ENCODE measurements around the gene FLNA. TPM values are rescaled to one million over a fixed set of nuclear protein-coding genes. Genes with fewer than 3 reads are reported as not detected.

Gene FLNA
- total and polyA plus RNA-seq, 4 donors: 187 to 384 (median 237) TPM

DNA sequence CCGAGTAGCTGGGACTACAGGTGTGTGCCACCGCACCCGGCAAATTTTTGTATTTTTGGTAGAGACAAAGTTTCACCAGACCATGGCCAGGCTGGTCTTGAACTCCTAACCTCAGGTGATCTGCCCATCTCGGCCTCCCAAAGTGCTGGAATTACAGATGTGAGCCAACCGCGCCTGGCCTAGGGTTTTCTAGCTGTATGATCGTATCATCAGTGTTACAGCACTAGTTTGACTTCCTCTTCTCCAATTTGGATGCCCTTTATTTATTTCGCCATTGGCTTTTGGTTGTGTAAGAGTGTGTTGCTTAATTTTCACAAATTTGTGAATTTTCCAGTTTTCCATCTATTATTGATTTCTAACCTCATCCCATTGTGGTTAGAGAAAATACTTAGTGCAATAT, 73.6 kb downstream of the FLNA start:
- no peaks in the 10 kb centered on the region for H3K9me3 ChIP-seq (ENCODE audit: control insufficient read depth, insufficient read depth, low read length)
- WGBS (ENCODE audit: insufficient coverage): 96% methylated on average over 6 of the region's 8 CpGs
- H3K4me1 ChIP-seq (ENCODE audit: control insufficient read depth, insufficient read depth, low read length): peaks cover 18% of the 10 kb centered on the region
- no peak overlapping the region for H3K27ac ChIP-seq (ENCODE audit: low read depth, low read length)
- no peaks in the 10 kb centered on the region for H3K36me3 ChIP-seq (ENCODE audit: control insufficient read depth, insufficient read depth, low read length)
- no peak for DNase-seq (ENCODE audit: low read depth in 4 of 6, low spot score in 6 of 6)
- H3K4me3 ChIP-seq (ENCODE audit: low read depth, low read length): no peak overlapping the region
- H3K27me3 ChIP-seq (ENCODE audit: control insufficient read depth, insufficient read depth, low read length): no peaks in the 10 kb centered on the region

Small RNA genes lying within 50 kb of the gene (small RNA-seq; reads per million reads assigned to genes)
- not detected for gene SNORA70 (ENCODE audit: low replicate concordance)

Other genes with a start within 250 kb of the FLNA start
- gene OPN1LW, start 230.4 kb downstream of the FLNA start, total RNA-seq: not detected
- not detected for gene OPN1LW, start 230.4 kb downstream of the FLNA start, polyA plus RNA-seq (ENCODE audit: insufficient read length in 2 of 2)
- gene OPN1MW, start 192.0 kb downstream of the FLNA start, total RNA-seq: not detected
- not detected for gene OPN1MW, start 192.0 kb downstream of the FLNA start, polyA plus RNA-seq (ENCODE audit: insufficient read length in 2 of 2)
- not detected for gene OPN1MW2, start 154.9 kb downstream of the FLNA start, total RNA-seq
- not detected for gene OPN1MW2, start 154.9 kb downstream of the FLNA start, polyA plus RNA-seq (ENCODE audit: insufficient read length in 2 of 2)
- not detected for gene OPN1MW3, start 117.1 kb downstream of the FLNA start, total RNA-seq
- gene OPN1MW3, start 117.1 kb downstream of the FLNA start, polyA plus RNA-seq (ENCODE audit: insufficient read length in 2 of 2): not detected
- not detected for gene TEX28, start 79.5 kb downstream of the FLNA start, total RNA-seq
- gene TEX28, start 79.5 kb downstream of the FLNA start, polyA plus RNA-seq (ENCODE audit: insufficient read length in 2 of 2): not detected
- 10 to 100 TPM in 1 of 2 donors, 1 to 10 TPM in 1; 1.9 to 14.1 TPM for gene TKTL1, start 78.8 kb downstream of the FLNA start, total RNA-seq
- gene TKTL1, start 78.8 kb downstream of the FLNA start, polyA plus RNA-seq (ENCODE audit: insufficient read length in 2 of 2): 10 to 100 TPM; 17.7 to 22.6 TPM
- 10 to 100 TPM; 14.1 to 19.5 TPM for gene EMD, start 4.7 kb upstream of the FLNA start, total RNA-seq
- 10 to 100 TPM; 84.4 to 88.1 TPM for gene EMD, start 4.7 kb upstream of the FLNA start, polyA plus RNA-seq (ENCODE audit: insufficient read length in 2 of 2)
- gene RPL10, start 23.7 kb upstream of the FLNA start, total RNA-seq: 1,000 to 10,000 TPM; 1,775 to 3,365 TPM
- gene RPL10, start 23.7 kb upstream of the FLNA start, polyA plus RNA-seq (ENCODE audit: insufficient read length in 2 of 2): 1,000 to 10,000 TPM; 2,002 to 2,049 TPM
- 10 to 100 TPM; 13.4 to 24.6 TPM for gene DNASE1L1, start 34.6 kb upstream of the FLNA start, total RNA-seq
- gene DNASE1L1, start 34.6 kb upstream of the FLNA start, polyA plus RNA-seq (ENCODE audit: insufficient read length in 2 of 2): 10 to 100 TPM in 1 of 2 donors, 1 to 10 TPM in 1; 9.9 to 16.4 TPM
- 10 to 100 TPM; 12.2 to 30.0 TPM for gene TAFAZZIN, start 36.9 kb upstream of the FLNA start, total RNA-seq
- gene TAFAZZIN, start 36.9 kb upstream of the FLNA start, polyA plus RNA-seq (ENCODE audit: insufficient read length in 2 of 2): 10 to 100 TPM; 48.4 to 65.3 TPM
- 10 to 100 TPM; 62.8 to 86.8 TPM for gene ATP6AP1, start 54.0 kb upstream of the FLNA start, total RNA-seq
- gene ATP6AP1, start 54.0 kb upstream of the FLNA start, polyA plus RNA-seq (ENCODE audit: insufficient read length in 2 of 2): 100 to 1,000 TPM; 196 to 208 TPM
- gene GDI1, start 62.5 kb upstream of the FLNA start, total RNA-seq: 100 to 1,000 TPM; 185 to 194 TPM
- gene GDI1, start 62.5 kb upstream of the FLNA start, polyA plus RNA-seq (ENCODE audit: insufficient read length in 2 of 2): 100 to 1,000 TPM; 674 to 688 TPM
- 10 to 100 TPM; 17.9 to 47.5 TPM for gene FAM50A, start 69.5 kb upstream of the FLNA start, total RNA-seq
- 10 to 100 TPM; 82.1 to 94.8 TPM for gene FAM50A, start 69.5 kb upstream of the FLNA start, polyA plus RNA-seq (ENCODE audit: insufficient read length in 2 of 2)
- 10 to 100 TPM; 13.3 to 22.5 TPM for gene PLXNA3, start 83.6 kb upstream of the FLNA start, total RNA-seq
- gene PLXNA3, start 83.6 kb upstream of the FLNA start, polyA plus RNA-seq (ENCODE audit: insufficient read length in 2 of 2): 100 to 1,000 TPM in 1 of 2 donors, 10 to 100 TPM in 1; 95.0 to 127 TPM
- 10 to 100 TPM; 10.0 to 38.5 TPM for gene LAGE3, start 104.6 kb upstream of the FLNA start, total RNA-seq
- 10 to 100 TPM; 43.7 to 46.2 TPM for gene LAGE3, start 104.6 kb upstream of the FLNA start, polyA plus RNA-seq (ENCODE audit: insufficient read length in 2 of 2)
- gene UBL4A, start 112.0 kb upstream of the FLNA start, total RNA-seq: 10 to 100 TPM; 29.6 to 32.1 TPM
- gene UBL4A, start 112.0 kb upstream of the FLNA start, polyA plus RNA-seq (ENCODE audit: insufficient read length in 2 of 2): 10 to 100 TPM; 37.4 to 38.3 TPM
- 10 to 100 TPM in 1 of 2 donors, 1 to 10 TPM in 1; 4.9 to 13.9 TPM for gene SLC10A3, start 116.0 kb upstream of the FLNA start, total RNA-seq
- 10 to 100 TPM in 1 of 2 donors, 1 to 10 TPM in 1; 7.9 to 10.7 TPM for gene SLC10A3, start 116.0 kb upstream of the FLNA start, polyA plus RNA-seq (ENCODE audit: insufficient read length in 2 of 2)
- gene FAM3A, start 141.6 kb upstream of the FLNA start, total RNA-seq: 10 to 100 TPM; 16.1 to 32.7 TPM
- gene FAM3A, start 141.6 kb upstream of the FLNA start, polyA plus RNA-seq (ENCODE audit: insufficient read length in 2 of 2): 10 to 100 TPM; 47.2 to 60.3 TPM
- 10 to 100 TPM; 18.4 to 31.1 TPM for gene G6PD, start 172.2 kb upstream of the FLNA start, total RNA-seq
- gene G6PD, start 172.2 kb upstream of the FLNA start, polyA plus RNA-seq (ENCODE audit: insufficient read length in 2 of 2): 10 to 100 TPM; 41.4 to 45.5 TPM
- 10 to 100 TPM in 1 of 2 donors, 1 to 10 TPM in 1; 7.7 to 16.6 TPM for gene IKBKG, start 173.0 kb upstream of the FLNA start, total RNA-seq
- 10 to 100 TPM; 23.8 to 23.9 TPM for gene IKBKG, start 173.0 kb upstream of the FLNA start, polyA plus RNA-seq (ENCODE audit: insufficient read length in 2 of 2)
- gene CTAG1A, start 210.5 kb upstream of the FLNA start, total RNA-seq: not detected
- not detected for gene CTAG1A, start 210.5 kb upstream of the FLNA start, polyA plus RNA-seq (ENCODE audit: insufficient read length in 2 of 2)
- gene CTAG1B, start 244.6 kb upstream of the FLNA start, total RNA-seq: not detected
- not detected for gene CTAG1B, start 244.6 kb upstream of the FLNA start, polyA plus RNA-seq (ENCODE audit: insufficient read length in 2 of 2)

Measured in spinal cord (tissue), 10 donors.